Neural progenitor cell (in vitro differentiated cells): ENCODE measurements around the gene CRACR2B. TPM values are rescaled to one million over a fixed set of nuclear protein-coding genes. Genes with fewer than 3 reads are reported as not detected.

Source experiments
- DNase-seq: peaks from one replicate; pipeline ENCODE4 v3.0.0-alpha.2; 2016; ENCODE audit warnings: low spot score
- H2AFZ ChIP-seq: fragments of 200-600 bp; sonication (generic); replicated peaks from 2 replicates; pipeline ENCODE4 v1.6.1; 2016; ENCODE audit warnings: antibody characterized with exemption
- H3F3A ChIP-seq: fragments of 200-600 bp; sonication (generic); 2 replicates; pipeline ENCODE4 v1.6.1; 2016; ENCODE audit warnings: antibody characterized with exemption, low read depth
- H3K27ac ChIP-seq: fragments of 200-600 bp; sonication (generic); 2 replicates; pipeline ENCODE4 v1.5.1; 2016; ENCODE audit warnings: mild to moderate bottlenecking
- H3K27me3 ChIP-seq: fragments of 200-600 bp; sonication (generic); 2 replicates; pipeline ENCODE4 v1.6.1; 2016; ENCODE audit warnings: mild to moderate bottlenecking, moderate library complexity
- H3K36me3 ChIP-seq: fragments of 200-600 bp; sonication (generic); 2 replicates; pipeline ENCODE4 v1.5.1; 2016
- H3K4me1 ChIP-seq: fragments of 200-600 bp; sonication (generic); 2 replicates; pipeline ENCODE4 v1.6.1; 2016; ENCODE audit warnings: mixed run types
- H3K4me2 ChIP-seq: fragments of 200-600 bp; sonication (generic); 2 replicates; pipeline ENCODE4 v1.6.1; 2016
- H3K4me3 ChIP-seq: fragments of 200-600 bp; sonication (generic); 2 replicates; pipeline ENCODE4 v1.5.1; 2016
- H3K79me2 ChIP-seq: fragments of 200-600 bp; sonication (generic); 2 replicates; pipeline ENCODE4 v1.6.1; 2016; ENCODE audit warnings: low read depth
- H3K9ac ChIP-seq: fragments of 200-600 bp; sonication (generic); 2 replicates; pipeline ENCODE4 v1.6.1; 2016
- H3K9me3 ChIP-seq: fragments of 200-600 bp; sonication (generic); 2 replicates; pipeline ENCODE4 v1.5.1; 2016; ENCODE audit warnings: low read depth
- H4K20me1 ChIP-seq: fragments of 200-600 bp; sonication (generic); 2 replicates; pipeline ENCODE4 v1.6.1; 2016; ENCODE audit warnings: low read depth
- H3K27ac Mint-ChIP-seq: 3 replicates; pipeline ENCODE4 v1.8.0; 2021; ENCODE audit warnings: mixed read lengths
- H3K27me3 Mint-ChIP-seq: 2 replicates; pipeline ENCODE4 v1.8.0; 2022; ENCODE audit warnings: low read depth, mild to moderate bottlenecking, inconsistent platforms, moderate library complexity, mixed read lengths; ENCODE audit not compliant: insufficient read depth
- H3K36me3 Mint-ChIP-seq: 3 replicates; pipeline ENCODE4 v1.8.0; 2021; ENCODE audit warnings: mixed read lengths
- H3K4me1 Mint-ChIP-seq: 3 replicates; pipeline ENCODE4 v1.8.0; 2021; ENCODE audit warnings: mixed read lengths
- H3K4me3 Mint-ChIP-seq: 3 replicates; pipeline ENCODE4 v1.8.0; 2021; ENCODE audit warnings: mild to moderate bottlenecking, moderate library complexity, mixed read lengths
- H3K9me3 Mint-ChIP-seq: 3 replicates; pipeline ENCODE4 v1.8.0; 2020; ENCODE audit warnings: mixed read lengths
- EZH2 ChIP-seq: fragments of 200-600 bp; sonication (generic); IDR thresholded peaks from 2 replicates; pipeline ENCODE4 v1.6.1; 2017; ENCODE audit warnings: antibody characterized with exemption, mild to moderate bottlenecking, moderate library complexity
- EZH2phosphoT487 ChIP-seq: fragments of 200-600 bp; sonication (generic); IDR thresholded peaks from 2 replicates; pipeline ENCODE4 v1.6.1; 2017; ENCODE audit warnings: antibody characterized with exemption
- total RNA-seq: library from RNA; depleted of rRNA; stranded (reverse); fragments of >200 nt; gene quantifications from 2 replicates; pipeline ENCODE4 v1.2.3, GENCODE V29; 2015; ENCODE audit warnings: low replicate concordance
- TF ChIP-seq, protein P1 (sequence below): fragments of 200-600 bp; sonication (generic); IDR thresholded peaks from 2 replicates; pipeline ENCODE4 v1.5.1; 2017; ENCODE audit warnings: antibody characterized with exemption, mild to moderate bottlenecking

The CRACR2B gene
- total RNA-seq, 1 donor from 2014 or later, result 3.9 TPM

DNA sequence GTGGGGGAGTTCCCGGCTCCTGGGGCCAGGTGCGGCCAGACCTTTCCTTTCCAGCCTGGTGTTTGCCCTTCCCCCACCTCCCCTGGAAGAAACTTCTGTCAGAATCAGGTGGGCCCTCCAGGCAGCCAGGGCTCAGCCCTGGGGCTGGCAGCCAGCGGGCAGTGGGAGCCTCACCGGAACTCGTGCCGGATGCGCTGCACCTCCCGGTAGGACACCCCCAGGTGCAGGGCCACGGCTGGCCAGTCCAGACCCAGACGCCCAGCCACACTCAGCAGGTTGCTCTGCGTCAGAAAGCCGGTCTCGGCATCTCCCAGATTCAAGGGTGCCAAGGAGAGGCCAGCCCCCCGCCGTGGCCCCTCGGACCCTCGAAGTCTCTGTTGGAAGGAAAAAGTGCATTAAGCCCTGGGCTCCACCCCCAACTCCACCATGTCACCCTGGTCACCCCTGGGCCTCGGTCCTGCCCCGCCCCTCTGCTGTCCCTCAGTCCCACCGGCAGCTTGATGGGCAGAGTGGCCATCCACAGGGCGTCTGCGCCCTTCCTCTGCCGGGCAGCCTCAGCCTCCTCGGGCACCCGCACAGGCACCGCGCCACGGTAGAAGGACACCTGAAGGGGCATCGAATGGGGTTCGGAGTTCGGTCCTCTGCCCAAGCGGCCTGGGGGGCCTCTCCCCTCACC lies 27.9 kb upstream of the CRACR2B start:
- H3K9me3 Mint-ChIP-seq, result no peaks in the 10 kb centered on the region
- H3K27ac ChIP-seq, result no peak overlapping the region
- no peaks in the 10 kb centered on the region for H3K36me3 Mint-ChIP-seq
- peaks cover 40% of the 10 kb centered on the region for H4K20me1 ChIP-seq
- H3K4me3 ChIP-seq, result no peak overlapping the region
- no peaks in the 10 kb centered on the region for H3K27me3 ChIP-seq
- H3F3A ChIP-seq, result peaks cover 9% of the 10 kb centered on the region
- no peaks in the 10 kb centered on the region for H3K9me3 ChIP-seq
- H3K79me2 ChIP-seq, result peaks cover 17% of the 10 kb centered on the region
- no peak overlapping the region for H3K4me2 ChIP-seq
- peaks cover 20% of the 10 kb centered on the region for H3K4me1 ChIP-seq
- no peaks in the 10 kb centered on the region for H3K36me3 ChIP-seq
- H3K27ac Mint-ChIP-seq, result no peak overlapping the region
- H2AFZ ChIP-seq, result no peak overlapping the region
- TF ChIP-seq, protein P1, sequence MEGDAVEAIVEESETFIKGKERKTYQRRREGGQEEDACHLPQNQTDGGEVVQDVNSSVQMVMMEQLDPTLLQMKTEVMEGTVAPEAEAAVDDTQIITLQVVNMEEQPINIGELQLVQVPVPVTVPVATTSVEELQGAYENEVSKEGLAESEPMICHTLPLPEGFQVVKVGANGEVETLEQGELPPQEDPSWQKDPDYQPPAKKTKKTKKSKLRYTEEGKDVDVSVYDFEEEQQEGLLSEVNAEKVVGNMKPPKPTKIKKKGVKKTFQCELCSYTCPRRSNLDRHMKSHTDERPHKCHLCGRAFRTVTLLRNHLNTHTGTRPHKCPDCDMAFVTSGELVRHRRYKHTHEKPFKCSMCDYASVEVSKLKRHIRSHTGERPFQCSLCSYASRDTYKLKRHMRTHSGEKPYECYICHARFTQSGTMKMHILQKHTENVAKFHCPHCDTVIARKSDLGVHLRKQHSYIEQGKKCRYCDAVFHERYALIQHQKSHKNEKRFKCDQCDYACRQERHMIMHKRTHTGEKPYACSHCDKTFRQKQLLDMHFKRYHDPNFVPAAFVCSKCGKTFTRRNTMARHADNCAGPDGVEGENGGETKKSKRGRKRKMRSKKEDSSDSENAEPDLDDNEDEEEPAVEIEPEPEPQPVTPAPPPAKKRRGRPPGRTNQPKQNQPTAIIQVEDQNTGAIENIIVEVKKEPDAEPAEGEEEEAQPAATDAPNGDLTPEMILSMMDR, result no peak
- TF ChIP-seq EZH2 (no peak), EZH2phosphoT487 (no peak)
- DNase-seq, result no peak
- peaks cover 4% of the 10 kb centered on the region for H3K27me3 Mint-ChIP-seq
- H3K4me3 Mint-ChIP-seq, result no peak overlapping the region
- H3K4me1 Mint-ChIP-seq, result peaks cover 14% of the 10 kb centered on the region
- no peak overlapping the region for H3K9ac ChIP-seq

DNA sequence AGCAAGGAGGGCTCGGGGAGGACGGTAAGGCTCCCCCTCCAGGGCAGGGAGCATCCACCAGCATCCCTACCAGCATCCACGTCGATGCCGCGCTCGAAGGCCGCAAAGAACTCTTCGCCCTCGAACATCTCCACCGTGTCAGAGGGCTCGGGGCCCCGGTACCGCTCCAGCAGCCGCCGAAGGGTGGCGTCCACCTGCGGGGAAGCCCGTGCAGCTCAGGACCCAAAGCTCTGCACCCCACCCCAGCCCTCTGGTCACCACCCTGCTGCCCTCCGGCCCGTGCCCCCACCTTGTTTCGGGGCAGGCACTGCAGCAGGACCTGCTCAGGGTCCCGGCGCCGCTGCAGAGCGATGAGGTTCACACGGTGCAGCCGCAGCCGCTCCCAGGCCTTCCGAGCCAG lies 27.2 kb upstream of the CRACR2B start:
- Histone ChIP-seq H3K27me3 (no peaks in the 10 kb centered on the region), H3K9me3 (no peaks in the 10 kb centered on the region), H3K4me1 (peaks cover 20% of the 10 kb centered on the region), H3K36me3 (no peaks in the 10 kb centered on the region), H4K20me1 (peaks cover 36% of the 10 kb centered on the region), H3K9ac (no peak overlapping the region), H3K4me2 (no peak overlapping the region), H3K79me2 (peaks cover 17% of the 10 kb centered on the region), H3F3A (peaks cover 12% of the 10 kb centered on the region), H3K27ac (no peak overlapping the region), H2AFZ (no peak overlapping the region), H3K4me3 (no peak overlapping the region)
- Mint-ChIP-seq H3K4me3 (no peak overlapping the region), H3K4me1 (peaks cover 14% of the 10 kb centered on the region), H3K27me3 (peaks cover 4% of the 10 kb centered on the region), H3K9me3 (no peaks in the 10 kb centered on the region), H3K36me3 (no peaks in the 10 kb centered on the region), H3K27ac (no peak overlapping the region)
- no peak for DNase-seq
- TF ChIP-seq, protein P1, result no peak
- TF ChIP-seq EZH2 (no peak), EZH2phosphoT487 (no peak)

DNA sequence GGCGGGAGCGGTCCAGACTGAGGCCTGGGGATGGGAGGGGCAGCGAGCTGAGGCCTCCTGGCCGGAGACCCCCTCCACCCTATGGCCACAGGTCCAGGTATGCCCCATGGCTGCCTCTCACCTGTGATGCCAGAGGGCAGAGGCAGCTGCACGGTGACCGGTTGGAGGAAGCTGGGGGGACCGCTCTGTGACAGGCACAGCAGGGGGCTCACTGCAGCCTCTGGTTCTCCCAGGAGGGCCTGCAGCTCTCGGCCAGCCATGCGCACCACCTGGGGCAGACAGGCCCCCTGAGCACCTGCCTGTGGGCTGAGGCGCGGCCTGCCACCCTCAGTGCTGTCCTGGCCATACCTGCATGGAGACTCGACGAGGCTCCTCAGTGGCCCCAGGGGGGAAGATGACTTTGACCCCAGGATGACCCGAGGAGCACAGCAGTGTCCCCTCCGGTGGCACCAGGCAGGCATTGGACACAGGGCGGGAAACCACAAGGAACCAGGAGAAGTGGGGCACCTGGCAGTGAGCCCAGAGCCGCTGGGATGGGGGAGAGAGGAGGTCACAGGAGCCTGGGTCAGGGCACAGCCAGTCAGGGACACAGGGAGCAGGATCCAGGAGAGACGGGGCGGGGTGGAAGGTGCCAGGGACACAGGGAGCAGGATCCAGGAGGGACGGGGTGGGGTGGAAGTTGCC lies 26.5 kb upstream of the CRACR2B start:
- Mint-ChIP-seq H3K4me1 (peaks cover 14% of the 10 kb centered on the region), H3K27me3 (peaks cover 4% of the 10 kb centered on the region), H3K27ac (no peak overlapping the region), H3K9me3 (no peaks in the 10 kb centered on the region), H3K4me3 (no peak overlapping the region), H3K36me3 (no peaks in the 10 kb centered on the region)
- no peak for DNase-seq
- Histone ChIP-seq H4K20me1 (peaks cover 29% of the 10 kb centered on the region), H3K4me3 (no peak overlapping the region), H3K9me3 (no peaks in the 10 kb centered on the region), H3K79me2 (peaks cover 12% of the 10 kb centered on the region), H3K4me1 (peaks cover 14% of the 10 kb centered on the region), H2AFZ (no peak overlapping the region), H3F3A (peaks cover 18% of the 10 kb centered on the region), H3K27me3 (no peaks in the 10 kb centered on the region), H3K4me2 (no peak overlapping the region), H3K36me3 (no peaks in the 10 kb centered on the region), H3K27ac (no peak overlapping the region), H3K9ac (no peak overlapping the region)
- TF ChIP-seq, protein P1, result no peak
- no peak for TF ChIP-seq EZH2
- no peak for TF ChIP-seq EZH2phosphoT487
